Measurements from ENCODE around the gene TUT4.

TUT4 gene

GRCh38 chr1:52562766-52563165 lies 9.9 kb upstream of the TUT4 start:
- TF ChIP-seq SIN3A (IDR thresholded peaks at IDR 0.05; ENCODE audit: borderline replicate concordance, insufficient read depth, low read length) (no peak), REST (IDR thresholded peaks at IDR 0.05; ENCODE audit: insufficient read depth in 1 of 2, low read depth in 2 of 2, low read length in 2 of 2) (no peak), FOXP2 (optimal IDR thresholded peaks at IDR 0.05; ENCODE audit: borderline replicate concordance, extremely low read depth, extremely low read length, insufficient read depth) (no peak), POLR2AphosphoS5 (IDR thresholded peaks at IDR 0.05; ENCODE audit: low read depth, low read length) (no peak), TAF1 (IDR thresholded peaks at IDR 0.05; ENCODE audit: borderline replicate concordance, insufficient read depth, low read length) (no peak)

GRCh38 chr1:52559875-52560274 lies 7.0 kb upstream of the TUT4 start:
- TF ChIP-seq TAF1 (IDR thresholded peaks at IDR 0.05; ENCODE audit: borderline replicate concordance, insufficient read depth, low read length): no peak
- no peak for TF ChIP-seq SIN3A (IDR thresholded peaks at IDR 0.05; ENCODE audit: borderline replicate concordance, insufficient read depth, low read length)
- no peak for TF ChIP-seq REST (IDR thresholded peaks at IDR 0.05; ENCODE audit: insufficient read depth in 1 of 2, low read depth in 2 of 2, low read length in 2 of 2)
- no peak for TF ChIP-seq POLR2AphosphoS5 (IDR thresholded peaks at IDR 0.05; ENCODE audit: low read depth, low read length)
- TF ChIP-seq FOXP2 (optimal IDR thresholded peaks at IDR 0.05; ENCODE audit: borderline replicate concordance, extremely low read depth, extremely low read length, insufficient read depth): no peak

GRCh38 chr1:52558941-52559340 lies 6.0 kb upstream of the TUT4 start:
- TF ChIP-seq FOXP2 (optimal IDR thresholded peaks at IDR 0.05; ENCODE audit: borderline replicate concordance, extremely low read depth, extremely low read length, insufficient read depth): no peak
- TF ChIP-seq REST (IDR thresholded peaks at IDR 0.05; ENCODE audit: insufficient read depth in 1 of 2, low read depth in 2 of 2, low read length in 2 of 2): no peak
- TF ChIP-seq POLR2AphosphoS5 (IDR thresholded peaks at IDR 0.05; ENCODE audit: low read depth, low read length): no peak
- TF ChIP-seq TAF1 (IDR thresholded peaks at IDR 0.05; ENCODE audit: borderline replicate concordance, insufficient read depth, low read length): no peak
- TF ChIP-seq SIN3A (IDR thresholded peaks at IDR 0.05; ENCODE audit: borderline replicate concordance, insufficient read depth, low read length): no peak

GRCh38 chr1:52556641-52557360 lies 3.9 kb upstream of the TUT4 start:
- TF ChIP-seq REST (IDR thresholded peaks at IDR 0.05; ENCODE audit: insufficient read depth in 1 of 2, low read depth in 2 of 2, low read length in 2 of 2) (no peak), SIN3A (IDR thresholded peaks at IDR 0.05; ENCODE audit: borderline replicate concordance, insufficient read depth, low read length) (no peak), FOXP2 (optimal IDR thresholded peaks at IDR 0.05; ENCODE audit: borderline replicate concordance, extremely low read depth, extremely low read length, insufficient read depth) (no peak), POLR2AphosphoS5 (IDR thresholded peaks at IDR 0.05; ENCODE audit: low read depth, low read length) (no peak), TAF1 (IDR thresholded peaks at IDR 0.05; ENCODE audit: borderline replicate concordance, insufficient read depth, low read length) (no peak)

All from PFSK-1 (cell line).